Stimulated activated CD8-positive, alpha-beta memory T cell treated with anti-CD3 and anti-CD28 coated beads, Interleukin-15, amount 100 ng/mL, for 4 hours (primary cell): ENCODE results near the gene SV2B.
"Not testable (repeated sequence)": the region's sequence is repeated elsewhere in the genome, so short reads cannot be mapped to it uniquely, and the experiment has no call there.

ENCODE experiments used
- DNase-seq, 2 donors: peaks; one replicate each; pipeline ENCODE4 v3.0.0-alpha.2; 2020; ENCODE audit warnings: low read depth in 2 of 2

Gene SV2B, protein sequence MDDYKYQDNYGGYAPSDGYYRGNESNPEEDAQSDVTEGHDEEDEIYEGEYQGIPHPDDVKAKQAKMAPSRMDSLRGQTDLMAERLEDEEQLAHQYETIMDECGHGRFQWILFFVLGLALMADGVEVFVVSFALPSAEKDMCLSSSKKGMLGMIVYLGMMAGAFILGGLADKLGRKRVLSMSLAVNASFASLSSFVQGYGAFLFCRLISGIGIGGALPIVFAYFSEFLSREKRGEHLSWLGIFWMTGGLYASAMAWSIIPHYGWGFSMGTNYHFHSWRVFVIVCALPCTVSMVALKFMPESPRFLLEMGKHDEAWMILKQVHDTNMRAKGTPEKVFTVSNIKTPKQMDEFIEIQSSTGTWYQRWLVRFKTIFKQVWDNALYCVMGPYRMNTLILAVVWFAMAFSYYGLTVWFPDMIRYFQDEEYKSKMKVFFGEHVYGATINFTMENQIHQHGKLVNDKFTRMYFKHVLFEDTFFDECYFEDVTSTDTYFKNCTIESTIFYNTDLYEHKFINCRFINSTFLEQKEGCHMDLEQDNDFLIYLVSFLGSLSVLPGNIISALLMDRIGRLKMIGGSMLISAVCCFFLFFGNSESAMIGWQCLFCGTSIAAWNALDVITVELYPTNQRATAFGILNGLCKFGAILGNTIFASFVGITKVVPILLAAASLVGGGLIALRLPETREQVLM

DNA sequence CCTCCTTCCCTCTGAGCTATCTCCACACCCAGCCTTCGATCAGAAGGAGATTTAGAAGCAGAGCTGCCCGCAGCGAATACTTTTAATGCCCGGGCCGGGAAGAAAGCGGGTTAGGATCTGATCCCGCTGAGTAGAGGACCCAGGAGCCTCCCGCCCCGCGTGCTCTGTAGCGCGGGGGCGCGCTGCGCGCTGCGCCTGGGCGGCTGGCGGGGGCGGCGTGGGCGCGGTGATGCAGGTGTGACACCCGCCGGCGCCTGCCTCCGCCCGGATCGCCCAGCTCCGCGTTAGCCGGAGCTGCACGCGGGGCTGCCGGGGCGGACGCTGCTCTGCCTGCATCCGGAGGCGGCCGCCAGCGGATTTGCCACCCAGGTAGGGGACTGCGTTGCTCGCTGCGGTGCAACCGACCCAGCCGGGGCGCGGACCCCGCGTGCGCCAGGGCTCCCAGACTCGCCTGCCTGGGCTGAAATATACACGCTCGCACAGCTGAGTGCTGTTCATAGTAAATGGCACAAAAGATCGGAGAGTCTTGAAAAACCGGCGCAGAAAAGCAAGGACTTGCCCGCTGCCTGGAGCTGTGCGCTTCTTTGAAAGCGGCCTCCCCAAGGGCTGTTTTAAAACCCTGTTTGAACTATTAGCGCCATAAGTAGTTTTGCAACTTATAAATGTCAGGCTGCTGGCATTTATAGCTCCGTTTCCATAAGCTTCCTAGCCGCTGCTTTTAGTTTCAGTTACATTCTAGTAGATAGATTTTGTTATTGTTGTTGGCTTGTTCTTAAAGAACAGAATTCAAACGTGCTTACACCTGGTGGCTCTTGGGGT lies at the start of gene SV2B:
TSS of gene SV2B (plus strand) at position 263 of the 819 bp plus-strand sequence. CDS start 126,007 bp downstream, outside the sequence.
- DNase-seq = peak in 1 of 2 donors; percentile 19

DNA sequence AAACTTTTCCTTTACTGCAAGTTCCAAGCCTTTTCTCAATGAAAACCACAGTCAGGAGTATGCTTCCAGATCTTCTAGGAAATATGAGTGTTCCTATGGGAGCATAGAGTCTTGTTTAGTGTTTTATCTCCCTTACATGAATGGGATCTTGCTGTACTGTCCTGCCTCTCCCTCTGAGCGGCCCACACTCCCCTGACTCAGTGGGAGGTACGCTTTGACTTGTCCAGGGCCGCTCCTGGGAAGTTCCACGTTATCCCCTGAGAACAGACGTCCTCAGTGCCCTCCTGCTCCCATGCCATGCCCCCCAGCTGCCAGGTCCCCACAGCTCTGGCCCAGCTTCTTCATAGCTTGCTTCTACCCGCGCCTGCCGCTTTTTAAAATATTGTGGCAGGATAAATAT lies 48.8 kb upstream of the SV2B start:
- DNase-seq = no peak

DNA sequence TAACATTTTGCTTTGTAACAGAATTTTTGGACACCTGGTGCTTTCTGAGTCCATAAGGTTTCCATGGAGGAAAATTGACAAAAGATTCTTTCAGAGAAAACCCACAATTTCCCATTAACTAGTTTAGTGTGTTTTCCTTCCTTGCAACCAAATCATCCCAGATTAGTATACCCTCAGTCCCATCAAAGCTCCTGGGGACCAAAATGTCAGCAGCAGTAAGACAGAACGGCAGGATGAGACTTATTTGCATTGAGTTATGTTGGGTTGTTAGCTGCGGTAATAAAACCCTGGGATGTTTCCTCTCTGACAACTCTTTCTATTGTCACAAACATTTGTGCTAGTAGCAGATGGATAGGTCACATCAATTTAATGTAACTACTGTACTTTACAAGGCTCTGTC lies 45.2 kb upstream of the SV2B start:
- no peak for DNase-seq

DNA sequence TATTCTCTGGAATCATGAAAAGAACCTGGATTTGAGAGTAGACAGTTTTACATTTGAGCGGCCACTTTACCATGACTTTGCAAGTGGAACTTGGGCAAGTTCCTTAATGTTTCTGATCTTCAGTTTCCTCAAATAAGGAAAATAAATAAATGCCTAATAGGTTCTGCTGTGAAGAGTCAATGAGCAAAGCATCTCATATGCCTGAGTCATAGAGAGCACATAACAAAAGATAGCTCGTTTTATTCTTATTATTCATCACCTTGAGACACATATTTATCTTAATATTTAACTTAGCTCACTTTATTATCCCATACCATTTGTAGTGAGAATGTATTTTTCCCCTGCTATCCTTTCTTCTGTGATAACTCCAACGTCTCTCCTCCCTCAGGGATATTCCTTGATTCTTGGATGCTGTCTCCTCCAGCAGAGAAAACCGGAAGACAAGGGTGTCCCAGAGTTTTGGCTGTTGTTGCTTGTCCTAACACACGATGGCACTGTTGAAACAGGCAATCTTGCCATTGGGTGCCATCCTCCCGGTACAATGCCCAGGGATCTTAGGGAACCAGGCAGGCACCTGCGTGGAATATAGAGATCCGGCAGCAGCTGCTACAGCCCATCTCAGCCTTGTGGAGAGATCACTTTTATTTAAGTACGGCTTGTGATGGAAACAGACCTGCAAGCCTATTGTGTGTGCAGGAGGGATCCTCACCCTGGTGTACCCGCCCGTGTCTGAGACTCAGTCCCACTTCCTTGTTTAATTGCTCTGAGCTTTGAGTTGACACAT lies 44.3 kb upstream of the SV2B start:
- no peak for DNase-seq

DNA sequence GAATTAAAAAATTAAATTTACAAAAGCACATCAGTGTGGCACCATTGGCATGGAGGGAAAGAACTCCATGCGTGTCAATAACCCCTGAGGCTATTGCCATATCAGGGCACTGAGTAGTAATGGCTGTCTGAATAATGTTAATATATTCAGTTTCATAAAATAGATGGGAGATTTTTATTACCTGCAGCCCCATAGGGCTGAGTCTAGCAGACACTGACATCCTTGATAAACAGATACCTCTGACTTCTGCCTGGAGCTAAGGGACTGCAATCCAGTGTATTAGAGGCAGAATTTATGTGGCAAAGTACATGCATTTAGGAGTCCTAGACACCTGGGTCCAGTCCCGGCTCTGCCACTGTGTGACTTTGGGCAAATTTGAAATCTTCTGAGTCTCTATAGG lies 38.8 kb upstream of the SV2B start:
- no peak for DNase-seq

DNA sequence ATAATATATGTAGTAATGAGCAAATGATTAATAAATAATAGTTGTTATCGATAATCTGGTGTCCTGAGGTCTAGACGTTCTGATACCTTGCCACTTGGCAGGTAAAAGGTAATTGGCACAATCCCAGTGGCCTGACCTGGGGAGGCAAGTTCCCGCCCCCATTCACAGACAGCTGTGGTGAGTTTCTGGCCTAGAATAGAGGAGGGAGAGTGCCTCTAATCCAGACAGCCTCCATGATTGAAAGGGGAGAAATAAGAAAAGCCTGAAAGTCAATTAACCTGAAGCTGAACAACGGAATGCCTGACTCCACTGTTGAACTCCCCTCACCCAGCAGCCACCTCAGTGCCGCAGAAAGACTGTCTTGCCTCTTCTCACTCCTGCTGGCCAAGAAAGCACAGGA lies 38.1 kb upstream of the SV2B start:
- DNase-seq = no peak

DNA sequence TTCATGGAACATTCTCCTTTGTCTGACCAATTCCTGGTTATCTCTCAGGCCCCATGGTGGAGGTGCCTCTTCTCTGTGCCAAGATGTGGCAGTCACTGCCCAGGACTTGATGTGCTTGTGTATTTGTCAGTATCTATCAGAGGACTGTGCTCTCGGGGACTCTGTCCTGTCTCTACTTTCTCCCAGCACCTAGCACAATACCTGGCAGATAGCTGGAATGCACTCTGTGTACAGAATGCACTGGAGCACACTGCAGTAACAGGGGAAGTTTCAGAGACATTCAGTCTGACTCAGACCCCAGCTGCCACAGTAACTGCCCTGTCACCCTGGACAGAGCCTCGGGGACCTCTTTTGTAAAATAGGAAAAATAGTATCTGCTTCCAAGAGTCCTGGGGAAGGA lies 34.6 kb upstream of the SV2B start:
- no peak for DNase-seq

DNA sequence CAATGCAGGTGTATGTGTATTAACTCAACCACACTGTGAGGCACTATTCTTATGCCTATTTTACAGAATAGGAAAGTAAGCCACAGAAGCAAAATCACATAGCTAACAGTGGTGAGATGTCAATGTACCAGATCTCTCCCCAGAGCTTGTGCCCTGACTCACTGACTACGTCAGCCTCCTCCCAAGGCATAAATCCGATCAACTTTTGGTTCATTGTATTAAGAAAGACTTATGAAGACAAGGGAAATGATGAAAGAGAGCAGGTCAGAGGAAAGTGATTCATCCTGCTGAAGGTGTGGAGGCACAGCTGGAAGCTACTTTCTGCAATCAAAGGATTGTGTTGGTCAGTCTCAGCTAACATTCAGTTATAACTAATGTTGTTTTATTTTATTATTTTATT lies 33.0 kb upstream of the SV2B start:
- no peak for DNase-seq

DNA sequence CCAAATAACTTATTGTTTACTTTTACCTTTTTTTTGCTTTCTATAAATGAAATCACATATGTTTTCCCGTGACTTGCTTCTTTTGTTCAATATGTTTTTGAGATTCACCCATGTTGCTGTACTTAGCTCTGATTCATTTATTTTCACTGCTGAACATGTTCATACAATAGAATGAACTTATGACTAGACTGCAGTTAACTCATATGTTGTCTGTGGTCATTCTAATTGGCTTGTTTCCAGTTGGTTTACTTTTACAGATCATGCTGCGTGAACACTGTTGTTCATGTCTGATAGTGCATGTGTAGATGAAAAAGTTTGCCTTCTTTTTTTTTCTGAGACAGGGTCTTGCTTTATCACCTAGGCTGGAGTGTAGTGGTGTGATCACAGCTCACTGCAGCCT lies 31.6 kb upstream of the SV2B start:
- DNase-seq = no peak

DNA sequence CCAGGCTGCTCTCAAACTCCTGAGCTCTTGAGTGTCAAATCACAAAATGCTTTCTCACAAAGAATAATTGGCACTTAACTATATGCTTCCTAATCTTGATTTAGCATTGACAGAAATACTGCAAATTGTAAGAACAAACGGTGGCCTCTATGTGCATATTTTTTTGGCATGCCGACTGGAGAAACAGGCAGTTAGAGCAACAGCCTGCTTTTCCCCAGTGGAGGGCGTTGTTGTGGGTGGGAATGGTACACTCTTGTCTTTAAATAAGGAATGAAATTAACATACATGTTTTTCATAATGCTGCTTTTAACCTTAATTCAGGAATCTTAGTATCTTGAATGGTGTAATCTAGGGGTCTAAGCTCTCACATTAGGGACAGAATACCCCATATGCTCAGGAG lies 31.1 kb upstream of the SV2B start:
- no peak for DNase-seq

DNA sequence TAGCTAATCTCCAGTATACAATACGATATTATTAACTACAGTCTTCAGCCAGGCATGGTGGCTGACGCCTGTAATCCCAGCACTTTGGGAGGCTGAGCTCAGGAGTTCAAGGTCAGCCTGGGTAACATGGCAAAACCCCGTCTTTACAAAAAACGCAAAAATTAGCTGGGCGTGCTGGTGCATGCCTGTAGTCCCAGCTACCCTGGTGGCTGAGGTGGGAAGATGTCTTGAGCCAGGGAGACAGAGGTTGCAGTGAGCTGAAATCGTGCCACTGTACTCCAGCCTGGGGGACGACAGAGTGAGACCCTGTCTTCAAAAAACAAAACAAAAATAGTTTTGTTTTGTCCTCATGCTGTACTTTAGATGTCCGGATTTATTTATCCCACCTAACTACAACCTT lies 29.2 kb upstream of the SV2B start:
- no peak for DNase-seq

DNA sequence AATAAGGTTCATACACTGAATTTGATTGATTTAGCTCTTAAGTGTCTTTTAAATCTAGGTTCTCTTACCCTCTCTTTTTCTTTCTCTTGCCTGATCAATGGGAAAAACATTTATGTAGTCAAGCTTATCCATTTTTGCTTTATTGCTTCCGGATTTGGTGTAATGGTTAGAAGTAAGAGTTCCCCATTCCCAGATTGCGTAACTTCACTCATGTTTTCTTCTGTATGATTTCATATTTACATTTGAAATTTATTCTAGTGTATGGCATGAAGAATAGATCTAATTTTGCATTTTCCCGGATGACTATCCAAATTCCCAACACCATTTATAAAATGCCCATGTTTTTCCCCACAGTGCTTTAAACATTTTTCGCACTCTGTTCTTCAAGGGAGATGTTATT lies 27.9 kb upstream of the SV2B start:
- no peak for DNase-seq

DNA sequence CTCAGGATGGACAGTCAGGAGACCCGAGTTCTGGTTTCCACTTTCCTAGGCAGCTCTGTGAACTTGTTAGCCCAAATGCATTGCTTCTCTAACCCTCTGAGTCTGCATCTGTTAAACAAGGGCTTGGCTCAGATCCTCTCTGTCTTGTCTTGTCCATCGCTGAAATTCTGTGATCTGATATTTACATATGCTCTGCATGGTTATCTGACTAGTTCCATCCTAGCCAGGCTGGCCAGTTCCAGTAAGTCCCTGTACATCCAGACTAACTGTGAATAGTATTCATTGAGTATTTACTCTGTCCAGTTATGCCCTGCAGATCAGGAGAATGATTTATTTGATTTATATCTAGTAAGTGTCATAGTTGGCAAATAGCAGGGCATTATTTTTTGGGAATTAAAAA lies 27.0 kb upstream of the SV2B start:
- no peak for DNase-seq

DNA sequence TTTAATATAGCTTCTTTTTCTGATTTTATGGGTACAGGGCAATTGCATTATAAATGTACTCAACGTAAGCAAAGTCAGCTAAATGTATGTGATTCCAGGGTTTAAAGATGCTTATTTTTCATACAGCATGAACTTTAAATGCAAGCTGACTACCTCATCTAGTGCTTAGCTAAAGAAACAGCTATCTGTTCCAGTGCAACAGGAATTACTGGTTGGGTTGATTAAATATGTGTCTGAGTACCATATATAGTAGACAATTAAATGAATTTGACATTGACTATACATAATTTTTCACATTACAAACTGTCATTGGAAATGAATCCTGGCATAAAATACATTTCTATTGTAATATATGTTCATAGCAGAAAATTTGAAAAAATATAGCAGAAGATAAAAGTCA lies 26.3 kb upstream of the SV2B start:
- no peak for DNase-seq

DNA sequence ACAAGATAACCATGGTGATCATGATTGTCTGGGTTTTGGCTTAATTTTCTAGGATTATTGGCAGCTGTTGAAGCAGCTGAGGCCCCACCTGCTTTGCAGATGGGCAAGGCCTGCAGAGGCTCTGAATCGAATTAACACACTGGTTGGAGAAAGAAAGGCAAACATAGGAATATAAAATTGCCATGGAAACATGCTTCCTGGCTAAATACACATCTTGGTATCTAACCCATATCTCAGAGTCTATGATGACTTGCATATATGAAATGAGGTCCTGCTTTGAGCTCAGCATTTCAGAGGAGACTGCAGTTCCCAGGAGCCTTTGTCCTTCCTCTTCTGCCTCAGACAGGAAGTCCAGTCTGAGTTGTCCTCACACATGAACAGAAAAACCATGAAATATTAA lies 24.3 kb upstream of the SV2B start:
- no peak for DNase-seq

DNA sequence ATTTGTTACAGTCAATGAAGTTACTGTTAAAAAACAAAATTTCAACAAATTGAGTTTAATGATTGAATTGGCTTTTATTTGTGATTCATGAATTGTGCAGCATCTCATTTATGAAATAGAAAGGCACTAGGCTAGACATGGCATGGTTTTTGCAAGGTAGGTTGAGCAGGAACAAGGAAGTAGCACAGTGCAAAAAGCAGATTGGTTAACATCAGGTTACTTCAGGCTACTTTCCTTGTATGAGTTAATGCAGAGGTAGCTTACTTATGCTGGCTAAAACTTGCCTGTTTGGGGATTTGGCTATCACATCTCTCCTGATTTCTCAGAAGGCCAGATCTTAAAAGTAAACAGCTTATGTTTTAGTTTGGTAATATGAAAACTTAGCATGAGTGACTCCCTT lies 23.0 kb upstream of the SV2B start:
- no peak for DNase-seq

DNA sequence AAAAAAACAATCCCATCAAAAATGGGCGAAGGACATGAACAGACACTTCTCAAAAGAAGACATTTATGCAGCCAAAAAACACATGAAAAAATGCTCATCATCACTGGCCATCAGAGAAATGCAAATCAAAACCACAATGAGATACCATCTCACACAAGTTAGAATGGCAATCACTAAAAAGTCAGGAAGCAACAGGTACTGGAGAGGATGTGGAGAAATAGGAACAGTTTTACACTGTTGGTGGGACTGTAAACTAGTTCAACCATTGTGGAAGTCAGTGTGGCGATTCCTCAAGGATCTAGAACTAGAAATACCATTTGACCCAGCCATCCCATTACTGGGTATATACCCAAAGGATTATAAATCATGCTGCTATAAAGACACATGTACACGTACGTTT lies 6.2 kb upstream of the SV2B start:
- DNase-seq = not testable (repeated sequence)

DNA sequence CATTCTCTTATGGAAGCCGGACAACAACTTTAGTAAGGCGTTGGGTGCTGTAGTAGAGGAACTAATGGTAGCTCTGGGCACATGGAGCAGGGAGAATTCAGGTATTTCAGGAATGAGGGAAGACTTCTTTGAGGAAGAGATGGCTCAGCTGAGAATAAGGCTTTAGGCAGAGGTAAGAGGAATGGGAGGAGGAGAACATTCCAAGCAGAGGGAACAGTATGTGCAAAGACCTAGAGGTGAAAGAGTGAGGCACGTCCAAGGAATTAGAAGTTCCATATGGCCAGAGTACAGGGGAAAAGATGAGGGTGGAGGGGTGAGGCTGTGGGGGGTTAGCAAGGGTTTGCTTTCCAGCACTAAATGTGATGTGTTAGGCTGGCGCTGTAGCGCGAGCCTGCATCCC lies 1.6 kb upstream of the SV2B start:
- no peak for DNase-seq

DNA sequence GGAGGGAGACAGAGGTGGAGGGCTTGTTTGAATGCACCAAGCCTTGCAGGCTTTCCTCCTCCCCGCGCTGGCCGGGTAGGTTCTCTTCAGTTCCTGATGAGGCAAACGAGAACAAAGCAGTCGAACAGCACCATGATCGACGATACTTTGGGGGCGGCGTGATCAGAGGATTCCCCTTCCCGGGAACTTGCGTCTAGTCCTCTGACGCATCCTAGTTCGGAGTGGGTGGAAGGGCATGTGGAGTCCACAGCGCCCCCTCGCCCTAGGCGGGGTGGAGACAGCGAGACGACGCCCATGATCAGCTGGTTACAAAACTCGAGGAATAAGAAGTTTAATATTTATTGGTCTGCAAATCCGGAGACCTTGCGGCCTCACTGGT lies 452 bp upstream of the SV2B start:
- DNase-seq = peak; percentile 17 to 41

DNA sequence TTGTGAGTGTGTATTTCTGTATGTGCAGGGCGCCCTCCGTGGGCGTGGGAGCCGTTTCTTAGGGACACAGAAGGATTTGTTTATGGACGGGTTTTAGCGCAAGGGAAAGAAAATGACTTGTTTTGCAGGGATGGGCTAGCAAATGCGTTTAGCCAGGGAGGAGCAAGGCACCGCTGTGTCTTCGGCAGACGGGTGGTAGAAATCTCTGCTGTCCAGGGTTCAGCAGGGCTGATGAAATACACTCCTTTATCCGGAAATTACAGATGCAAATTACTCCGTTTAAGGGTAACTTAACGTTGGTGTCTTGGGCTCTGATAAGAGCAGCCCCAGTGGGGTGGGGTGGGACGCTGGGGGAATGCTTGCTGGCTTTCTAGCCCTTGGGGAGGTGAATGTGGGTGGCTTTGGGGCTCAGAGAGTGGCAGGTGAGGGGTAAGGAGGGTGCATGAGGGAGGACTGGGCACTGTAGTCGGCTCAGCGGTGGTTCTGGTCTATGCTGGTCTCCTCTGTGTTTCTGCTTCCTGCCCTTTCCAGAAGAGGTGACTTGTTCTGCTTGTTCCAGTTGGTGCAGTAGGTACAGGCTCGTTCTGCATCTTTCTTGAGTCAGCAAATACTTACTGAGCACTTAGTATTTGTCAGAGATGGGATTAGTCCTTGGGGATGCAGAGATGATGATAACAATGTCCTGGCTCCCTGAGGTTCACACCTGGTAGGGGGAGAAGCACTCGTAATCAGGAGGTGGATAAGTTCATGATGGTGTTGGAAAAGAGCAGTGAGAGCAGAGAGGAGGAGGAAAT lies 954 bp downstream of the SV2B start:
- DNase-seq = no peak

DNA sequence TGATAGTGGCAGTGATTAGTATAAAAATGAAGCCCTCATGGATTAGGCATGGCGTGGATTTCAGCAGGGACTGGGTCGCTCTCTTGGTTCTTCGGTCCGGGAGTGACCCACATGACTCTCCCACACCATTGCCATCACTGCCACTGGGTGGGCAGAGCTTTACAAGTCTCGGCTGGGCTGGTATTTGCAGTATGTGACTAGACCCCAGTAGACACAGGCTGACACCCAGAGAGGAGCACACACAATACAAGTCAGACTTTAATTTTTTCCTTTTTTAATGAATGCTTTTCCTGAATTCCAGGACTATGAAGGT lies 1.5 kb downstream of the SV2B start:
- no peak for DNase-seq
